Fibroblast of lung (primary cell): ENCODE measurements around the gene UBIAD1.

Experiments
- CTCF ChIP-seq, 2 donors: IDR thresholded peaks in 1 of 2; conservative IDR thresholded peaks in 1 of 2; 1 replicate in 1 of 2; 2 replicates in 1 of 2; pipeline ENCODE4 v1.5.1; 2011 to 2012; ENCODE audit warnings: low read length in 2 of 2, control low read depth in 1 of 2, inconsistent platforms in 1 of 2, low read depth in 1 of 2, mild to moderate bottlenecking in 1 of 2
- EZH2 ChIP-seq: IDR thresholded peaks from 2 replicates; pipeline ENCODE4 v1.5.1; 2012; ENCODE audit warnings: low read length, control low read depth, mild to moderate bottlenecking; ENCODE audit errors: missing control alignments

GRCh38 chr1:11245904-11246719, 26.9 kb upstream of the UBIAD1 start:
- TF ChIP-seq CTCF (conservative IDR thresholded peaks at IDR 0.05 in 1 of 2, IDR thresholded peaks at IDR 0.05 in 1 of 2; ENCODE audit: low read depth in 1 of 2, low read length in 2 of 2) (no peak), EZH2 (no peak)
